ENCODE measurements around the gene TPCN2.
A peak's percentile ranks its signal among the peaks of the same experiment; 100 is the strongest.
"Not testable (repeated sequence)": the region's sequence is repeated elsewhere in the genome, so short reads cannot be mapped to it uniquely, and the experiment has no call there.

The TPCN2 gene

DNA sequence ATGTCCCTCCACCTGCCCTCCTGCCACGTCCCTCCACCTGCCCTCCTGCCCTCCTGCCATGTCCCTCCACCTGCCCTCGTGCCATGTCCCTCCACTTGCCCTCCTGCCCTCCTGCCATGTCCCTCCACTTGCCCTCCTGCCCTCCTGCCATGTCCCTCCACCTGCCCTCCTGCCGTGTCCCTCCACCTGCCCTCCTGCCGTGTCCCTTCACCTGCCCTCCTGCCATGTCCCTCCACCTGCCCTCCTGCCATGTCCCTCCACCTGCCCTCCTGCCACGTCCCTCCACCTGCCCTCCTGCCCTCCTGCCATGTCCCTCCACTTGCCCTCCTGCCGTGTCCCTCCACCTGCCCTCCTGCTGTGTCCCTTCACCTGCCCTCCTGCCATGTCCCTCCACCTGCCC lies 28.2 kb downstream of the TPCN2 start:
- not testable (repeated sequence) for DNase-seq

DNA sequence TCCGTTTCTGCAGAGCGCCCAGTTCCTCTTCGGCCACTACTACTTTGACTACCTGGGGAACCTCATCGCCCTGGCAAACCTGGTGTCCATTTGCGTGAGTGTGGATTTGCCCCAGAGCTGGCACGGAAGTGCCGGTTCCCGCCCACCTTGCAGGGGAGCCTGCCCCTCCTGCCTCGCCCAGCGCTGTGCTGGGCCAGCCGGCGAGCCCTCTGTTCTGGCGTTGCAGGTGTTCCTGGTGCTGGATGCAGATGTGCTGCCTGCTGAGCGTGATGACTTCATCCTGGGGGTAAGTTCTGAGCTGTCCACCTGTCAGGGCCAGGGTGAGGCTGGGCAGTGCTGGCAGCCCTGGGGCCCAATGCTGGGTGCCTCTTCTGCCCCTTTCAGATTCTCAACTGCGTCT lies 29.8 kb downstream of the TPCN2 start:
- no peak for DNase-seq

DNA sequence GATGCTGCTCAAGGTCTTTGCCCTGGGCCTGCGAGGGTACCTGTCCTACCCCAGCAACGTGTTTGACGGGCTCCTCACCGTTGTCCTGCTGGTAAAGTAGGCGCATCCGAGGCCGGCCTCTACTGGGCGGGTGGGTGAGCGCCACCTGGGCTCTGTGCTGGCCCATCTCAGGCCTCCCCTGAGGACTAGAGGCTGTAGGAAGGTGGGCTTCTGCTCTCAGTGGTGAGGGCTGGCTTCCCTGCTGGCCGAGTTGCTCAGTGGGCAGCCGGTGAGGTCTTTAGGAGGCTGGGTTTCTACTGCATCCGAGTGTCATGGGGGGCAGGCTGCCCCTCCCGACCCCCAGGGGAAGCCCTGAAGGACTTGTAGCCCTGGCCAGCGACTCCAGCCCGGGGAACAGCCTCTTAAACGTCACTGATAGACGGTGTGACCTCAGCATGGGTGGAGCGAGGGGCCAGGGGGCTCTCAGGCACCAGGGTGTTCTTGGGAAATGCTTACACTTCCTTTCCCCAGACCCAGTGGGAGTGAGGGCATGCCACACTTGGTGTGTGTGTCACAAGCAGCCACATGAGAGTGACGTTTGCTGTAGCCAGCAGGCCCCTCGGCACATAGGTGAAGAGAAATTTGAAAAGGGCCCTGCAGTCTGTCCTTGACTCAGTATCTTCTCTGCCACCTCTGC lies 30.3 kb downstream of the TPCN2 start:
- peak; percentile 96 to 98 for DNase-seq

DNA sequence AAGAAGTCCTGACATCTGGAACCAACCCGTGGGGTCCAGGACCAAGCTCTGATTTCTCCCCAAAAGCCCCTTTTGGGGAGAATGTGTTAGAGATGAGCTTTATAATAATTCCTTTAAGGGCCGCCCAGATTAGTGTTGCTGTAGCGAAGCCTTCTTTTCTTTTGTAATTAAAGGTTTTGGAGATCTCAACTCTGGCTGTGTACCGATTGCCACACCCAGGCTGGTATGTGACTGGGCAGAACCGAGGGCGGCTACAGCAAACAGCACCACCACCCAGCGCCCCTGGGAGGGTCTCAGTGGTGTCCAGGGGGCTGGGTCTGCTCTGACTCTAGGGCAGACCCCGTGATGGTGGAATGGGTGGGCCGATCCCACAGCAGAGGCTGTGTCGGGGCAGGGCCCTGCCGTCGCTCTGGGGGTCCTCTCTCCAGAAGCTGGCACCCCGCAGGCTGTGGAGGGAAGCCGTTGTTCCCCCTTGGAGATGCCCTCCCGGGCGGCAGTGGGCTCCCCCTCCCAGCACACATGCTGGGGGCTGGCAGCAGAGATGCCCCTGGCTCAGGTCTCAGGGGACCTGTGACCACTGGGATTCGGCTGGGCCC lies 31.0 kb downstream of the TPCN2 start:
- DNase-seq, result peak in 1 of 2 donors; percentile 43

DNA sequence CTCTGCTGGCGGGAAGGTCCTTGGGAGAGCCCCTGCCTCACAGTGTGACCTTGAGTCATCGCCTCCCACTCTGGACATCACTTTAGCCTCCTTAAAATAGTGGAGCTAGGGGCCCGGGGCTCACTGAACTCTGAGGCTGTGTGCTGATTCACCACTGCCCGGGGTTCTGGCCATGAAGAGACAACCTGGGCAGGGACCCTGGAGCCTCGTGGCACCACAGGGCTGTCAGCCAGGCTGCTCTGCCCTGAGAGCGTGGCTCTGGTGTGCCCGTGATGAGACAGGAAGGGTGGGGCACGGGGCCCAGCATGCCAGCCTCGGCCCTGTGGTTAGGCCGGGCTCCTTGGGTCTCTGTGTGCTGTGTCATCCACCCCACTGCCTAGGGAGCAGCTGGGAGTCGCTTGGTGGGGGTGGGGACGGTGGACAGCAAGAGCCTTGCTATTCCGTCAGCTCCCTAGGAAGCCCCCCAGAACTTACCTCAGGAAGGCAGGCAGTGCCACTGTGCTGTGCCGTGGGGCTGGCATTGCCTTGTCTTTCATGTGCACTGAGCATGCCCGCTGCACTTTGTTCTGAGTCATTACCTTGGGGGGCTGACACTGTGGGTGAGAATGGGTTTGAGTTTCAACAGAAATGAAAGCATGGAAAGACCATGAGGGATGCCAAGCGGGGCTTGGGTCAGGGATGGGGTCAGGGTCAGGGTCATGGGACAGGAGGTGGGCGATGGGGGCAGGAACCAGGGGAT lies 31.7 kb downstream of the TPCN2 start:
- DNase-seq, result peak; percentile 73 to 84

DNA sequence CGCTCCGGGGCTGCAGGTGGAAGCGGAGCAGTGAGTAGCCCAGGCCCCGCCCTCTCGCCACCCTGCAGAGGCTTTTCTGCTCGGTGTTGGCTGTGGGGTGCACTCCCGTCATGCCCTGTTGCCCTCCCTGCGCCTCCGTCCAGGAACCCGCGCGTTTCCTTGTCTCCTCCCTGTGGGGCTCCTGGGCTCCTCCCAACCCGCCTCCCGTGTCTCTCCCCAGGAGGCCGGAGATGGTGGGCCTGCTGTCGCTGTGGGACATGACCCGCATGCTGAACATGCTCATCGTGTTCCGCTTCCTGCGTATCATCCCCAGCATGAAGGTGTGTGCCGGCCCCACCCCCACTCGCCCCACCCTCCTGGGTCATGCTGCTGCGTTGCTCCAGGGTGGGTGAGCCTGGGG lies 32.4 kb downstream of the TPCN2 start:
- DNase-seq, result no peak

DNA sequence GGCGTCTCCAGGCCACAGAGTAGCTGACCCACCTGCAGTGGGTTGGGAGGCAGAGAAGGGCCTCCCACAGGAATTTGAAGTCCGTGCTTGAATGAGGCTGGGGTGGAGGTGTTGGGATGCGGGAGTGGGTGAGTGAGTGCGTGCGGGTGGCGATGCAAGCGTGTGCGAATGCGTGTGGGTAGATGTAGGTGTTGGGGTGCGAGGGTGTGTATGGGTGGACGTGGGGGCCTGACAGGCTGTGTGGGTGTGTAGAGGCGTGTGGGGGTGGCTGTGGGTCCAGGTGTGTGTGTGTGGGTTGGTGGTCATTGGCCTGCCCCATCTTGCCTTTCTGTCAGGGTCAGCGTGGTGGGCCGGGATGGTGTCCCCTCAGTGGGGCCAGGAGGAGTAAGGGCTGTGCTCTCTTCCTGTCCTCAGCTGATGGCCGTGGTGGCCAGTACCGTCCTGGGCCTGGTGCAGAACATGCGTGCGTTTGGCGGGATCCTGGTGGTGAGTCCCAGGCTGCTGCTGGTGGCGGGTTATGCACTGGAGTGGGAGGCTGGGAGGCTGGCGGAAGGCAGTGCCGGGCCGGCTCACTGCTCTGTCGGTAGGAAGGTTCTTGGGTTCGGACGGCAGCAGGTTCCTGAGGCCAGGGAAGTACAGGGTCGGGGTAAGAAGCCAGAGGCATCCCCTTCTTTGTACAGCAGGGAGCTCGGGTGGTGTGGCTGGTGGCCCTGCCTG lies 35.0 kb downstream of the TPCN2 start:
- no peak for DNase-seq

DNA sequence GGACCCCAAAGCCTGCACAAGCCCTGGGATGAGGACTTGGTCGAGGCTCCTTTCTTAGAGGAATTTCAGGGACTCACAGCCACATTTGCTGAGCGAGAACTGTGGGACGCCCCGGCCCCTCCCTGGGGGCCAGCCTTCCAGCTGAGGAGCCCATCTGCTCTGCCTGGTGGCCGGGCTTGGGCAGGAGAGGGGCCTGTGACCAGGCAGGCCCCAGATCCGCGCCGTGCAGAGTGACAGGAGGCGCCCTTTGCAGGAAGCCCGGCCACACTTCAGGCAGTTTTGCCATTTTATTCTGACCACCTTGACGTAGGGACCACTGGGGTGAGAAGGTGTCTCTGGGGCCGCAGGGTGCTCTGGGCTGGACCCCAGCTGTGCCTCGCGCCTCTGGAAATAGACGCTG lies 35.6 kb downstream of the TPCN2 start:
- DNase-seq, result no peak

DNA sequence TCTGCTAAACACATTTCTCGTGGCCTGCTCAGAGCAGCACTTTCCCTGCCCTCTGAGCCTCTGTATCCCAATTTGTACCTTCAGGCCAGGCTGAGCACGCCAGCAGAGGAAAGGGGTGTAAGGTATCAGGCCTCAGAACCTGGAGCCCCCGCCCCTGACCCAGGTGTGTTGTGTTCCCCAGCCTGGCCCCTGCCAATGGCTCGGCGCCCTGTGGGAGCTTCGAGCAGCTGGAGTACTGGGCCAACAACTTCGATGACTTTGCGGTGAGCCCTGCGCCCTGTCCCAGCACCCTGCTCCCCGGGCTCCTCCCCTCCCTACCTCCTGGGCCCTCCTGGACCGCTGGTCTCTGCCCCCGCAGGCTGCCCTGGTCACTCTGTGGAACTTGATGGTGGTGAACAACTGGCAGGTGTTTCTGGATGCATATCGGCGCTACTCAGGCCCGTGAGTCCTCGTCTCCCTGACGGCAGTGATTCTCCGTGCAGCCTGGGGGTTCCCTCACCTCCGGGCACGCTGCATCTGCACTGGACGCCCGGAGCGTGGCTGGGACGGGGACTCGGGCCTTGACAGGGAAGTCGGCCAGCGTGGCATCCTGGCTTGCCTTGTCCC lies 36.9 kb downstream of the TPCN2 start:
- no peak for DNase-seq

DNA sequence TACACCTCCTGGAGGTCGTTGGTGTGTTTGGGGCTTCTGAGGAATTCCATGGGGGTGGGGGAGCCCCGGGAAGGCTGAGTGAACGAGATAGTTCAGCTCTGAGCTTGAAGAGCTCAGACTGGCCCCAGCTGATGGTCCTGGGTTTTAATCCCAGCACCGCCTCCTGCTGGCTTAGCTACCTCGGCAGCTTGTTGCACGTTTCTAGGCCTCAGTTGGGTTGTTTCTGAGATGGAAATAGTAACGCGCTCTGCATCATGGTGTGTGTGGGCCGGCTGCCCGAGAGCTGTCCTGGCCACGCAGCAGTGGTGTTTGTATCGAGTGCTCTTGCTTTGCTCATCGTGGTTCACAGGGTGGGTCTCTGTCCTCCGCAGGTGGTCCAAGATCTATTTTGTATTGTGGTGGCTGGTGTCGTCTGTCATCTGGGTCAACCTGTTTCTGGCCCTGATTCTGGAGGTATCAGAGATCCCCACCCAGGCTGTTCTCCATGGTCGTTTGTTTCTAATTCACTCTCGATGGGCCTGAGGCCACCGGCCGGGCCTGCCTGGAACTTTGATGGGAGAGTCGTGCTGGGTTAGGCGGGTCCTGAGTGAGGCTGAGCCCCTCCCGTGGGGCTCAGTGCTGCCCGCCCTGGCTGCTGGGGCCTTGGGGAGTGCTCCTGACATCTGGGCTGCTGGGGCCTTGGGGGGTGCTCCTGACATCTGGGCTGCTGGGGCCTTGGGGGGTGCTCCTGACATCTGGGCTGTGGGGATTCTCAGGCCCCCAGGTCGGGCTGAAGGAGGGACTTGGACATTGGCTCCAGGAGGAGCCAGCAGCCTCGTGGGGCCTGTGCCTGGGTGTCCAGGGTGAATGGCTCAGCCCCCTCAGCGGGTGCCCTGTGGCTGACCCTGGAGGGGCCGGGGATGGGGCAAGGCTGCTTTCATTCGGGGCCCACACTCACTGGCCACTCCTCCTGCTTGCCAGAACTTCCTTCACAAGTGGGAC lies 37.7 kb downstream of the TPCN2 start:
- DNase-seq, result no peak

DNA sequence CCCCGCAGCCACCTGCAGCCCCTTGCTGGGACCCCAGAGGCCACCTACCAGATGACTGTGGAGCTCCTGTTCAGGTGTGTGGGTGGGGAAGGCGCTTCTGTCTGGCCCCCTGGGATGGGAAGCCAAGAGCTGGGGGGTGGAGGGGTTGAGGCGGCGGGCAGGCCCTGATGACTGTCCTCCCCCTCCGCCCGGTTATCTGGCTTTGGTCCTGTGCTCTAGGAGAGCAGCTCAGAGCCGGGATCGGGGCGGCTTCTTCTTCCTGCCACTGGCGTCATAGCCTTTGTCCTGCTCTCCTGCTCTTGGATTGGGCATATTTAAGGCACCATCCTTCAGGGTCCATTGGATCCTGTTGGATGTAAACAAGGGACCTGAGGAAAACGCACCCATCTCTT lies 38.4 kb downstream of the TPCN2 start:
- DNase-seq, result no peak

DNA sequence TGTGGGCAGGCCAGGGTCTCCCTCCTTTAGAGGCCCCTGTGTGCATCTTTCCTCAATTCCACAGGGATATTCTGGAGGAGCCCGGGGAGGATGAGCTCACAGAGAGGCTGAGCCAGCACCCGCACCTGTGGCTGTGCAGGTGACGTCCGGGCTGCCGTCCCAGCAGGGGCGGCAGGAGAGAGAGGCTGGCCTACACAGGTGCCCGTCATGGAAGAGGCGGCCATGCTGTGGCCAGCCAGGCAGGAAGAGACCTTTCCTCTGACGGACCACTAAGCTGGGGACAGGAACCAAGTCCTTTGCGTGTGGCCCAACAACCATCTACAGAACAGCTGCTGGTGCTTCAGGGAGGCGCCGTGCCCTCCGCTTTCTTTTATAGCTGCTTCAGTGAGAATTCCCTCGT lies 39.1 kb downstream of the TPCN2 start:
- DNase-seq, result no peak

DNA sequence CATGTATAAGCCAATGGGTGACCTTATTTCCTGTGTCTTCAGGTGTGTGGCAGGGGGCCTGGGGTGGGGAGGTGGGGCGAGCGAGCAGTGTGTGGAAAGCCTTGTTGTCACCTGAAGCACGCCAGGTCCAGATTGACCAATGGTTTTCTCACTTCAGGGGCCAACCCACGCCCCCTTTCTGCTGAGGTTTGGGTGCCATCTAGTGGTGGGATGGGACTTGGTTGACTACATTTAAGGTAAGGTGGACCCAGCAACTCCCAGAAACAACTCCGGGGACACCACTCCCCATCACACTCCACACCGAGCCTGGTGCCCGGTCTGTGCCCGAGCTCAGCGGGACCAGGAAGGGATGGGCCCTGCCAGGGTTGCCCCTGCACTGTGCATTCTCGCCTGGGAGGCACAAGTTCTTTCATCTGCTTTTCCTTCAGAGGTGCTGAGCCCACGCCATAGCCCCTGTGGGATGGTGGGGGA lies 40.0 kb downstream of the TPCN2 start:
- peak; percentile 70 to 75 for DNase-seq

DNA sequence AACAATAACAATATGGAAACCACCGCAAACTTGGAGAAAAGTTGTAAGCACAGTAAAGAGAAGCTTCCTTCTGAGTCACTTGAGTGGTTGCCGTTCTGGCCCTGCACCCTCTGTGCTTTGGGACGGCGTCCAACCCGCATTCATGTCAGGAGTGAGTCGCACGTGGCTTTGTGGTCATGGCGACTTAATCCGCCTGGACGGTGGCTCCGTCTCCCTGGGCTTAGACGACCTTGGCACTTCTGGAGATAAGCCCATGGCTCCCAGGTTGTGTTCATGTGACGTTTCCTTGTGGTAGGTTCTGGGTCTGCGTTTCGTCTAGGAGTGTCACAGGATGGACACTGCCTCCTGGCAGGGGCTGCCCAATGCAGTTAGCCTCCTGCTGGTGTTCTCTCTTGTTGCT lies 40.5 kb downstream of the TPCN2 start:
- DNase-seq, result no peak

DNA sequence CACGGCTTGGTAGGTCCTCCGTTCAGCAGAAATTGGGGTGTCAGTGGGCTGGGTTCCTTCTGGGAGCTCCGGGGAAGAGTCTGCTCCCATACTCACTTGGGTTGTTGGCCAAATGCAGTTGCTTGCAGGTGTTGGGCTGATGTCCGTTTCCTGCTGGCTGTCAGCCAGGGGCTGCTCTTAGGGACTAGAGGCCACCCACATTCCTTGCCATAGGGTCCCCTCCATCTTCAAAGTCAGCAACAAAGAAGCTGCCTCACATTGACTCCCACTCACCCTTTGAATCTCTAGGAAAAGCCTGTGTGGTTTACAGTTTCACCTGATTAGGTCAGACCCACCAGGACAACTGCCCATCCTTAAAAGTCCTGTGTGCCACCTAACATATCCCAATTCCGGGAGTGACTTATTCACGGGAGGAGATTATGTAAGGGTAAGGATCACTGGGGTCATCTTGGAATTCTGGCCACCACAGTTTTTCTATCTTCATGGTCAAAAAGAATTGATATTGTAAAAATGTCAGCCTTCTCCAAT lies 43.0 kb downstream of the TPCN2 start:
- no peak for DNase-seq

DNA sequence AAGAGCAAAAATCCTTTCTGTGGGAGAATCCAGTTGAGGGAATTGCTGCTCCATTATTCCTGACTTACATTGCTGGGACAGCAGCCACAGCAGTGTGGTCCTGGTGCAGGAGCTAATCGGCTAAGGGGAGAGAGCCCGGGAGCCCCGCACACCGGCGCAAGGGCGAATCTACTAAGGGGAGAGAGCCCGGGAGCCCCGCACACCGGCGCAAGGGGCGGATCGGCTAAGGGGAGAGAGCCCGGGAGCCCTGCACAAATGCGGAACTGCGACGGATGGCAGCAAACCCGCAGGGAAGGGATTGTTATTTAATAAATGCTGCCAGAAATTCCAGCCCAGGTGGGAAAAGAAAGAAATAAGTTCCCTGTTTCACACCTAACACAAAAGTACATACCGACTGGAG lies 43.5 kb downstream of the TPCN2 start:
- DNase-seq, result no peak

DNA sequence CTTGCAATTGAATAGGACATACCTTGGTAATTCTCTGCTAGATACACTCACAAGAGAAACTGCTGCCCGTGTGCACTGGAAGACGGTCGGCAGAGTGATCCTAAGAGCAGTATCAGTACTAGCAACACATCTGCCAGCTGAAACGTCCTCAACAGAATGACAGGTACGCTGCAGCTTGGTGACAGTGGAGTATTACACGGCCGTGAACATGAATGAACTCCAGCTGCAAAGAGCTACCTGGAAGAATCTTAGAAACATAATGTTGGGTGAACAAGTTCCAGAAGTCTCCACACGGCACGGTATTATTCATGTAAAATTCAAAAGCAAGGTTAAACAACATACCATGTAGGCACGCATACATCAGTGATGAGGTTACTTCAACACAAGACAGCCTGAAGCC lies 44.4 kb downstream of the TPCN2 start:
- DNase-seq, result no peak

DNA sequence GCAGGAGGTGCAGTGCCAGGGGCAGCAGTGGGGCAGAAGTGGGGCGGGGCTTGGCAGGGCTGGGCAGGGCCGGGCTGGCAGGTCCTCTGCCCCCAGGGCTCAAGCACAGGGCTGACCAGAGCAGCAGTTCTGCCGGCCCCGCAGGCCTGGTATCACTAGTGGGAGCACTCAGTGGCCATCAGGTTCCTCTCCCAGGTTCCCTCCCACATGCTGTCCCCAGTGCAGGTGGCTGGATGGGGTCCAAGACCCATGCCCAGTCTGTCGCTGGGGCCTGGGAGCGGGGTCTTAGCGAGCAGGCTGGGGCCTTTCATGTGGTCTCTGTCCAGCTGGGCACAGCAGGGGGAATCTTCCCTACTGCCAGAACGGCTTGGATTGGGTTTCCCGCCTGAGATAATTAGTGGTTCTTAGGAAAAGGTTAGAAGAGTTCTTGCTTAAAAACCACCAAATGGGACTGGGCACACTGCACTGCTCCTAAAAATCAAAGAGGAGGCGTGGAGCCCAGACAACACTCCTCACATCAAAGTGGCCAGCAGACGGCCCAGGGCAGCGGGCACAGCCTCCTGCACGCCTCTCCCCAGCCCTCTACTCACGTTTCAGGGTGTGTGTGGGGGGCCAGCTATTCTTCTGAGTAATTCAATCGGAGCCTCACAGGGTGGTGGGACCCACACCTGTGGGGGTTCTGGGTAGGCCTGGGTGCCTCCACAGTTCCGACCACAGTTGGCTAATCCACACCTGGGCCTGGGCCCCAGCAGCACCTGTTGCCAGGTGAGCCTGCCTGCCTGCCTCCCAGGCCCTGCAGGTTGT lies 45.6 kb downstream of the TPCN2 start:
- no peak for DNase-seq

DNA sequence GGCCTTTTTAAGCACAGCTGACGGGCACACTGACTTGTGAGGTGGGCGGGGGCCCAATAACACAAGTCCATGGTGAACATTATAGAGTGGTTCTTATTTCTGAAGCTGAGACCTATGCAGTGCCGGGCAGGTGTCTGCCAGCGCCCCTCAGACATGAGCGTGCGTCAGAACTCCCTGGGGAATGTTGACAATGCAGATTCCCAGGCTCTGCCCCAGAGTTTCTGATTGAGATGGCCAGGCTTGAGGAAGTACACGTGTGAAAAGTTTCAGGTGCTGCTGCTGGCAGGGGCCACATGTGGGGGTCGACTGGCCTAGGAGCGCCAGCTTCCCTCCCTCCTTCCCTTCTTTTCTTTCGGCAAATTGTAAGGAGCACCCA lies 46.2 kb downstream of the TPCN2 start:
- DNase-seq, result no peak

DNA sequence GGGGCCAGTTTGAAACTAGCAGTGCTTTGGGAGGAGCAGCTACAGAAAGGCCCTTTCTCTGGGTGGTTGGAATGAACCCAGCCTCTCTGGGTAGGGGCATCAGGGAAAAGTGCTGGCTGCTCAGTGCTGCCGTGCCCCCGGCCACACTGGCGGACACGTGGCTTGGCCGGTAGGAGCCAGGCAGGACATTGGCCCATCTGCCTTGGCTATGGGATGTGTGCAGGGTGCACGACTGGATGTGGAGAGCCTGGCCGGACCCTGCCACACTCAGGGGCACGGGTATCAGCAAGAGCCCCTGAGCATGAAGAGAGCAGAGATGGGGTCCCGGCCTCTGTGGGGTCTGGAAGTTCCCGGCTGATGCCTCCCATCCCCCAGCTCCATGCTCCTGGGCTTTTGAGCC lies 46.6 kb downstream of the TPCN2 start:
- DNase-seq, result no peak

DNA sequence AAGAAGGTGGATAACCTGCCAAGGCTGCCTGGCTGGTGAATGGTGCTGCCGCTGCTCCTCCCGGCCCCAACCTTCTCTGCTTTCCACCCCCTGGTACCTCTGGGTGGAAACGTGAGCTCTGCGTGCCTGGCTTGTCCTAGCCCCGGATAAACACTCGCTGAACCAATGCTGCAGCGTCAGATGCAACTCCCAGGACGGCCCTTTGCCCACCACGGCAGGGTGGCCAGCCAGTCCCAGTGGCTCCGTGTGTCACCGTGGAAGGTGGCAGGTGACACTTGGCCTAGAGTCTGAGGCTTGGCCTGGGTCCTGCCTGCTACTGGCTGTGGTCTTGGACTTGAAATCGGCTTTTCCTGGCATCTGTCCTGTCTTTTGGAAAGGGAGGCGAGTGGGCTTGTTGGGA lies 47.7 kb downstream of the TPCN2 start:
- DNase-seq, result no peak
